ENCODE results near the gene CCNY.
"Not testable (repeated sequence)": the region's sequence is repeated elsewhere in the genome, so short reads cannot be mapped to it uniquely, and the experiment has no call there.

Gene CCNY

DNA sequence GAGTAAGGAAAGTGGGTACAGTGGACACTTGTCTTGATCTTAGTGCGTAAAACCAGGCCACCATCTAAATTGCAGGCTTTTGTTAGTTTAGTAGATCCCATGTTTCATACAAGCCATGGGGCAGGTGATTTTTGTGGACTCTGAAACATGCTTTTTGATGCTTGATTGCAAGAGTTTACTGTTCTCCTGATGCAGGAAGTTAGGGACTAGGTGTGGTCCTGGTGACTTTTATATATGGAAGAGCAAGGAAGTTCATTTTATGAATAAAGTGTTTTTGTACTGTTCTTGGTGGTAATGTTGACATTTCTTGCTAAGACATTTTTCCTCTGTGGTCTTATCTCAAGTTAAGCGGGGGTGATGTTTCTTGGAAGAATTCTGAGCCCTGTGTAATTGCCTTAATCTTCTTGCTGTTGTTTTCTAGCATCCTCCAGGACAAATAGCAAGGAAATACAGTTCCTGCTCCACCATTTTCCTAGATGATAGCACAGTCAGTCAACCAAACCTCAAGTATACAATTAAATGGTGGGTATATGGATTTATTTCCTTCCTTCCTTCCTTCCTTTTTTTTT is 179.9 kb downstream of the CCNY start:
- no peak for DNase-seq (ENCODE audit: low read depth)
- TF ChIP-seq, protein P1, sequence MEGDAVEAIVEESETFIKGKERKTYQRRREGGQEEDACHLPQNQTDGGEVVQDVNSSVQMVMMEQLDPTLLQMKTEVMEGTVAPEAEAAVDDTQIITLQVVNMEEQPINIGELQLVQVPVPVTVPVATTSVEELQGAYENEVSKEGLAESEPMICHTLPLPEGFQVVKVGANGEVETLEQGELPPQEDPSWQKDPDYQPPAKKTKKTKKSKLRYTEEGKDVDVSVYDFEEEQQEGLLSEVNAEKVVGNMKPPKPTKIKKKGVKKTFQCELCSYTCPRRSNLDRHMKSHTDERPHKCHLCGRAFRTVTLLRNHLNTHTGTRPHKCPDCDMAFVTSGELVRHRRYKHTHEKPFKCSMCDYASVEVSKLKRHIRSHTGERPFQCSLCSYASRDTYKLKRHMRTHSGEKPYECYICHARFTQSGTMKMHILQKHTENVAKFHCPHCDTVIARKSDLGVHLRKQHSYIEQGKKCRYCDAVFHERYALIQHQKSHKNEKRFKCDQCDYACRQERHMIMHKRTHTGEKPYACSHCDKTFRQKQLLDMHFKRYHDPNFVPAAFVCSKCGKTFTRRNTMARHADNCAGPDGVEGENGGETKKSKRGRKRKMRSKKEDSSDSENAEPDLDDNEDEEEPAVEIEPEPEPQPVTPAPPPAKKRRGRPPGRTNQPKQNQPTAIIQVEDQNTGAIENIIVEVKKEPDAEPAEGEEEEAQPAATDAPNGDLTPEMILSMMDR (conservative IDR thresholded peaks at IDR 0.05; ENCODE audit: control insufficient read depth, insufficient read depth, low read depth, low read length) = no peak
- H3K4me3 ChIP-seq (ENCODE audit: control insufficient read depth, low read depth, low read length) = no peak overlapping the region

DNA sequence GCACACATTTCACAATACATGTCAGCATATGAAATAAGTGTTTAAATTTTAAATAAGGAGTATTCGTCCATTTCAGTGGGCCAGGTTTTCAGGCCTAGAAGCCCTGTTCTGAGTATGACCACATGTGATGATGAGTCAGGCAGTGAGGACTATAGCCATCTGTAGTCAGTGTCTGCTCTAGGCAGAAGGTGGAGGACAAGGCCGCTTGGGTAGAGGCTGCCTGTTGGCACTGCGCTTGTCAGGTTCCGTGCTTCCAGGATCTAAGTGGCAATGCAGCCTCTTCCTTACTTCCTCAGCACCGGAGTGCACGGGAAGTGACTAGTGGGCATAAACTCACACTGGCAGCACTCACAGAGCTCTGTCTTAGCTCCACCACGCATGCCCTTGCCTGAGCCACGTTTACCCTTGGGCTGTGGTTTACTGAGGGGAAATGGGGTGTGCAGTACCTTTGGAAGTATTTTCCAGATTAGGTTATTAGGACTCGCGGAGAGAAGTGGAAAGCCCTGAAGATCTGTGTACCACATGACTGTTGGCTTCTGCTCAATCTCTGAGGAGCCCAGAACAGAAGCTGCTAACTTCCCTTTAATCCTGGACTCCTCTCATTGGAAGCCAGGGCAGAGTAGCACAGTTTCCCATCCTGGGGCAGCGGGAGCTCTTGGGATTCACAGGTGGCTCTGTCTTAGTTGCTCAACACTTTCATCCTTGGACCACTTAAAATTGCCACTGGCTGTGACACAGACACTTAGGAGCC is 181.3 kb downstream of the CCNY start:
- no peak overlapping the region for H3K4me3 ChIP-seq (ENCODE audit: control insufficient read depth, low read depth, low read length)
- TF ChIP-seq, protein P1 (conservative IDR thresholded peaks at IDR 0.05; ENCODE audit: control insufficient read depth, insufficient read depth, low read depth, low read length) = no peak
- DNase-seq (ENCODE audit: low read depth) = peak; percentile 75

DNA sequence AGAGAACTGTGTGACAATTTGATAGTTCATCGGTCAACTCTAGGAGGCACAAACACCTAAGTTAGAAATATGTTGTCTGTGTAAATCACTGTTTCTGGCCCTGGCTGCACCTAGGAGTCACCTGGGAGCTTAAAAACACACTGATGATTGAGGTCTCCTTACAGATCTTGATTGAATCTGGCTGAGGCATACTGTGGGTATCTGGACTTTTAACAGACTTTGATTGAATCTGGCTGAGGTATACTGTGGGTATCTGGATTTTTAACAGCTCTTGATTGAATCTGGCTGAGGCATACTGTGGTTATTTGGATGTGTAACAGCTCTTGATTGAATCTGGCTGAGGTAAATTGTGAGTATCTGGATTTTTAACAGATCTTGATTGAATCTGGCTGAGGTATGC is 181.9 kb downstream of the CCNY start:
- not testable (repeated sequence) for H3K4me3 ChIP-seq (ENCODE audit: control insufficient read depth, low read depth, low read length); DNase-seq (ENCODE audit: low read depth)

DNA sequence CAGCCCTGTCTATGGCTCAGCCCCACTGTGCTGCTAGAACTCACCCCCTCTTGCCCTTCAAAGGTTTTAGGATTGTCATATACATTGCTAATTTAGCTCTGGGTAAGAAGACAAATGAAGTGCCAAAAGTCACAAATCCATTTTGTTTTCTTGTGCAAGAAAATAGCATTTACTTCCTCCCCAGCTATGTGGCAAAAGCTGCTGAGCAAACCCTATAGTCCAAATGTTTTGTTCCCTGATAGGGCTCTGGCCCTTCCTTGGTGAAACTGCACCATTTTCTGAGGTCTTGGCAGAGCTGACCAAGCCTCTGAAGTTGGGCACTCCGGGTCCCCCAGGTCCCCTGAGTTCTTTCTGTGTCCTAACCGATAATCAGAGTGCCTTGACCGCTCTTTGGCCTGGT is 184.7 kb downstream of the CCNY start:
- DNase-seq (ENCODE audit: low read depth) = no peak
- TF ChIP-seq, protein P1 (conservative IDR thresholded peaks at IDR 0.05; ENCODE audit: control insufficient read depth, insufficient read depth, low read depth, low read length) = no peak

DNA sequence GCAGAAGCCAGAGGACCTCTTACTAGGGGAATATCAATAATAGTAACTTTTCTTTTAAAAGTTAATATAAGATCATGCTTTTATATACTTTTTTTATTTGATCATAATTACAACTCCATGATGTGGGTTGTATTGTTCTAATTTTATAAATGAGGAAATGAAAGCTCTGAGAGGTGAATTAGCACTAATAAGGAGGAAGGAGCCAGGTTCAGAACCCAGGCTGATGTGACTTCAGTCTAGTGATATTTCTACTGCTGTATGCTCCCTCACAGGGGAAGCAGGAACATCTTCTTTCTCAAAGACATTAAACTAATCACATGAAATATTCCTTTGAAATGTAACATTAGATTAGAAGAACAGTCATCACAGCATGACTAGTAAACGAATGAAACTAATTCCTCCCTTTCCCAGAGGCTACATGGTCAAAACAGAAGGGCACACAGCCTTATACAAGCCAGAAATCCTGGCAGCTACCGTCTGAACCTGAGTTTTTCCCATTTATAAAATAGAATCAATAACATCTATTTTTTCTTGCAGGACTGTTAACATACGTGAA is 187.4 kb downstream of the CCNY start:
- TF ChIP-seq, protein P1 (conservative IDR thresholded peaks at IDR 0.05; ENCODE audit: control insufficient read depth, insufficient read depth, low read depth, low read length) = no peak
- no peak overlapping the region for H3K4me3 ChIP-seq (ENCODE audit: control insufficient read depth, low read depth, low read length)
- no peak for DNase-seq (ENCODE audit: low read depth)

More for the DNA sequence above, 184.7 kb downstream of the CCNY start:
- no peak overlapping the region for H3K4me3 ChIP-seq (ENCODE audit: control insufficient read depth, low read depth, low read length)

DNA sequence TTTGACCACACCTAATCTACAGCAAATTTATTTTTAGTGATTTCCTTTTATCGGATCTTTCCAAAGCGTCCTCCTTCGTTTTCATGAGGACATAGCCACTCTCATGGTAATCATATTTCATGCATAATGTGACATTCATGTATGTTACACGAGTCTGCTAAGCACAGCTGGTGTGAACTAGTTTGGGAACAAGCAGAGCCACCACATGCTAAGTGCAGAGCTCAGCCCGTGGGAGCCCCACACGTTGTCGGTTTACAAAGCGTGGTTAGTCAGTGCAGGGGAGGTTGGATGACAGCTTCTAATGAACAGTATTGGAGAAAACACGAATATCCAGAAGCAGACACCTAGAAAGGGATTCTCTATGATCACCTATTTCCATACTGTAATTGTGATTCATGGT is 190.4 kb downstream of the CCNY start:
- TF ChIP-seq, protein P1 (conservative IDR thresholded peaks at IDR 0.05; ENCODE audit: control insufficient read depth, insufficient read depth, low read depth, low read length) = no peak
- DNase-seq (ENCODE audit: low read depth) = no peak
- no peak overlapping the region for H3K4me3 ChIP-seq (ENCODE audit: control insufficient read depth, low read depth, low read length)

DNA sequence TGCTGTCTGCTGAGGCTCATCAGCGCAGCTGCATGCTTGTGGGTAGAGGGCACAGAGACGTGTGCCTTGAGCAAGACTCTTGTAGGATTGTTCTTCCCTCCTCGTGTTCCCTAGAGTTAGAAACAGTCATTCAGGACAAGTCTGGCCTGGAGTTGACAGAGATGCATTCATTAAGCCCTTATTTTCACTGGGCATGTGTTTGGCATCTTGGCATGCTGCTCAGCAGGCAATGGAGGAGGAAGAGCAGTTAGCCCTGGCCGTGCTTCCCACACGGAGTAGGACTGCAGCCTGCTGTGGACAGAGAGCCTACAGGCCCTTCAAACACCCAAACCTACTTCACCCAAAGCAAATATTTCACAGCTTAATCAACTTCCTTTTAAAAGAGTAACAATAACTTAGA is 195.8 kb downstream of the CCNY start:
- TF ChIP-seq, protein P1 (conservative IDR thresholded peaks at IDR 0.05; ENCODE audit: control insufficient read depth, insufficient read depth, low read depth, low read length) = no peak
- no peak overlapping the region for H3K4me3 ChIP-seq (ENCODE audit: control insufficient read depth, low read depth, low read length)
- DNase-seq (ENCODE audit: low read depth) = no peak
